Choroid plexus epithelial cell (primary cell): ENCODE results near the gene SCFD2.

ENCODE experiments used
- DNase-seq: peaks from one replicate; pipeline ENCODE4 v3.0.0-alpha.2; 2010; ENCODE audit warnings: low read depth
- H3K4me3 ChIP-seq: 2 replicates; pipeline ENCODE4 v1.5.1; 2011; ENCODE audit warnings: low read depth, mild to moderate bottlenecking, control low read depth, low read length, moderate library complexity
- CTCF ChIP-seq: conservative IDR thresholded peaks from 2 replicates; pipeline ENCODE4 v1.5.1; 2011; ENCODE audit warnings: low read depth, mild to moderate bottlenecking, control low read depth, inconsistent platforms, low read length, moderate library complexity

Gene SCFD2

GRCh38 chr4:52941450-52941849 is 424.4 kb downstream of the SCFD2 start:
- no peak for DNase-seq
- TF ChIP-seq CTCF, result no peak
- H3K4me3 ChIP-seq, result no peak overlapping the region

- no peak for DNase-seq
- TF ChIP-seq CTCF, result no peak
- no peak overlapping the region for H3K4me3 ChIP-seq
Observed at GRCh38 chr4:52939739-52940138, 426.1 kb downstream of the SCFD2 start.

GRCh38 chr4:52939325-52939724 is 426.5 kb downstream of the SCFD2 start:
- H3K4me3 ChIP-seq, result no peak overlapping the region
- DNase-seq, result no peak
- TF ChIP-seq CTCF, result no peak

- no peak overlapping the region for H3K4me3 ChIP-seq
- TF ChIP-seq CTCF, result no peak
- DNase-seq, result no peak
Observed at GRCh38 chr4:52937829-52938228, 428.0 kb downstream of the SCFD2 start.

- no peak for TF ChIP-seq CTCF
- DNase-seq, result no peak
Observed at GRCh38 chr4:52936729-52937128, 429.1 kb downstream of the SCFD2 start.

GRCh38 chr4:52935317-52935716 is 430.5 kb downstream of the SCFD2 start:
- no peak overlapping the region for H3K4me3 ChIP-seq
- TF ChIP-seq CTCF, result no peak
- DNase-seq, result no peak

More at GRCh38 chr4:52936729-52937128, 429.1 kb downstream of the SCFD2 start:
- H3K4me3 ChIP-seq, result no peak overlapping the region

- no peak for TF ChIP-seq CTCF
- H3K4me3 ChIP-seq, result no peak overlapping the region
- DNase-seq, result no peak
Observed at GRCh38 chr4:52933738-52934137, 432.1 kb downstream of the SCFD2 start.
